IMR-90 (cell line): ENCODE measurements around the gene SDK1.

Source experiments
- BHLHE40 ChIP-seq: fragments of 150-350 bp; IDR thresholded peaks from 2 replicates; pipeline ENCODE4 v1.6.1; 2016; ENCODE audit warnings: mild to moderate bottlenecking, low read depth, low read length
- CHD1 ChIP-seq: IDR thresholded peaks from 2 replicates; pipeline ENCODE4 v1.6.1; 2012; ENCODE audit warnings: low read depth, low read length, improper control_type of control experiment
- FOS ChIP-seq: fragments of 150-350 bp; IDR thresholded peaks from 2 replicates; pipeline ENCODE4 v1.6.1; 2016; ENCODE audit warnings: low read depth, low read length
- MAFK ChIP-seq: IDR thresholded peaks from 2 replicates; pipeline ENCODE4 v1.6.1; 2012; ENCODE audit warnings: low read depth, low read length, improper control_type of control experiment
- MXI1 ChIP-seq: IDR thresholded peaks from 2 replicates; pipeline ENCODE4 v1.6.1; 2012; ENCODE audit warnings: low read depth, mild to moderate bottlenecking, low read length, moderate library complexity, borderline replicate concordance
- POLR2A ChIP-seq: IDR thresholded peaks from 2 replicates; pipeline ENCODE4 v1.6.1; 2012; ENCODE audit warnings: mild to moderate bottlenecking, low read depth, low read length
- RAD21 ChIP-seq: IDR thresholded peaks from 2 replicates; pipeline ENCODE4 v1.6.1; 2012; ENCODE audit warnings: low read length, improper control_type of control experiment
- RCOR1 ChIP-seq: IDR thresholded peaks from 2 replicates; pipeline ENCODE4 v1.6.1; 2012; ENCODE audit warnings: mild to moderate bottlenecking, low read length, improper control_type of control experiment; ENCODE audit not compliant: insufficient replicate concordance
- RFX5 ChIP-seq: IDR thresholded peaks from 2 replicates; pipeline ENCODE4 v1.8.0; 2012; ENCODE audit warnings: low read depth, mild to moderate bottlenecking, low read length, moderate library complexity
- SMC3 ChIP-seq: fragments of 150-350 bp; IDR thresholded peaks from 2 replicates; pipeline ENCODE4 v1.6.1; 2016; ENCODE audit warnings: low read depth, mild to moderate bottlenecking, antibody characterized with exemption, low read length, moderate library complexity
- TF ChIP-seq, protein P1 (sequence below): conservative IDR thresholded peaks from 2 replicates; pipeline ENCODE4 v1.5.1; 2012; ENCODE audit warnings: mild to moderate bottlenecking, low read depth, low read length, improper control_type of control experiment
- TF ChIP-seq, protein P2 (sequence below): fragments of 150-350 bp; IDR thresholded peaks from 2 replicates; pipeline ENCODE4 v1.6.1; 2016; ENCODE audit warnings: low read depth, mild to moderate bottlenecking, low read length, moderate library complexity, borderline replicate concordance

DNA sequence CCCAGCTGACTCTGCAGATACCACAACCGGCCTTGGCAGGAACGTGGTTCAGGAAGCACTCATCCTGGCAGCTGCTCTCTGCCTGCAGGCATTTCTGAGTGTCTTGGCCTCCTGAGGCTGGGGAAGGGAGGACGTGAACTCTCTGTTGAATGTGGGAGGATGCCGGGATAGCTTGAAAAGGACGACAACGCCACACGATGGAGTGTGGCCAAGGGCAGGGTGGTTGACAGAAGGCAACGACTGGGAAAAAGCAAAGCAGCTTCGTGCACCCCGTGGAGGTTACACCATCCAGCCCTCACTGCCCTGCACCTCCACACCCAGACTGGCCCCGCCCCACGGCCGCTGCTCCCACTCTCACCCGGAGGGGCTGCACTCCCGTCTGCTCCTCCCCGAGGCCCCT, 915.0 kb downstream of the SDK1 start:
- TF ChIP-seq, protein P1, sequence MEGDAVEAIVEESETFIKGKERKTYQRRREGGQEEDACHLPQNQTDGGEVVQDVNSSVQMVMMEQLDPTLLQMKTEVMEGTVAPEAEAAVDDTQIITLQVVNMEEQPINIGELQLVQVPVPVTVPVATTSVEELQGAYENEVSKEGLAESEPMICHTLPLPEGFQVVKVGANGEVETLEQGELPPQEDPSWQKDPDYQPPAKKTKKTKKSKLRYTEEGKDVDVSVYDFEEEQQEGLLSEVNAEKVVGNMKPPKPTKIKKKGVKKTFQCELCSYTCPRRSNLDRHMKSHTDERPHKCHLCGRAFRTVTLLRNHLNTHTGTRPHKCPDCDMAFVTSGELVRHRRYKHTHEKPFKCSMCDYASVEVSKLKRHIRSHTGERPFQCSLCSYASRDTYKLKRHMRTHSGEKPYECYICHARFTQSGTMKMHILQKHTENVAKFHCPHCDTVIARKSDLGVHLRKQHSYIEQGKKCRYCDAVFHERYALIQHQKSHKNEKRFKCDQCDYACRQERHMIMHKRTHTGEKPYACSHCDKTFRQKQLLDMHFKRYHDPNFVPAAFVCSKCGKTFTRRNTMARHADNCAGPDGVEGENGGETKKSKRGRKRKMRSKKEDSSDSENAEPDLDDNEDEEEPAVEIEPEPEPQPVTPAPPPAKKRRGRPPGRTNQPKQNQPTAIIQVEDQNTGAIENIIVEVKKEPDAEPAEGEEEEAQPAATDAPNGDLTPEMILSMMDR, result no peak
- no peak for TF ChIP-seq SMC3
- TF ChIP-seq FOS, result no peak
- TF ChIP-seq, protein P2, sequence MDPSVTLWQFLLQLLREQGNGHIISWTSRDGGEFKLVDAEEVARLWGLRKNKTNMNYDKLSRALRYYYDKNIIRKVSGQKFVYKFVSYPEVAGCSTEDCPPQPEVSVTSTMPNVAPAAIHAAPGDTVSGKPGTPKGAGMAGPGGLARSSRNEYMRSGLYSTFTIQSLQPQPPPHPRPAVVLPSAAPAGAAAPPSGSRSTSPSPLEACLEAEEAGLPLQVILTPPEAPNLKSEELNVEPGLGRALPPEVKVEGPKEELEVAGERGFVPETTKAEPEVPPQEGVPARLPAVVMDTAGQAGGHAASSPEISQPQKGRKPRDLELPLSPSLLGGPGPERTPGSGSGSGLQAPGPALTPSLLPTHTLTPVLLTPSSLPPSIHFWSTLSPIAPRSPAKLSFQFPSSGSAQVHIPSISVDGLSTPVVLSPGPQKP, result no peak
- TF ChIP-seq POLR2A, result no peak
- TF ChIP-seq MAFK, result no peak
- TF ChIP-seq MXI1, result no peak
- TF ChIP-seq RFX5, result no peak
- no peak for TF ChIP-seq RAD21
- TF ChIP-seq RCOR1, result no peak
- TF ChIP-seq CHD1, result no peak
- TF ChIP-seq BHLHE40, result no peak
